OCI-LY3 (cell line): ENCODE results near the gene RBFOX1.

Experiments used
- H2AFZ ChIP-seq: fragments of 200-600, 300-600 bp; shearing (Covaris generic); 2 replicates; pipeline ENCODE4 v1.6.0; 2014; ENCODE audit warnings: antibody characterized with exemption, low read depth, low read length
- H3K27ac ChIP-seq: fragments of 200-600, 300-600 bp; sonication (generic); 2 replicates; pipeline ENCODE4 v1.5.1; 2014; ENCODE audit warnings: mild to moderate bottlenecking, low read length, moderate library complexity, mixed read lengths
- H3K27me3 ChIP-seq: fragments of 200-600, 300-600 bp; sonication (generic); 2 replicates; pipeline ENCODE4 v1.6.1; 2014; ENCODE audit warnings: low read depth, low read length, mixed read lengths
- H3K36me3 ChIP-seq: fragments of 200-600, 300-600 bp; sonication (generic); replicated peaks from 2 replicates; pipeline ENCODE3; 2014; ENCODE audit warnings: low read depth, low read length, mixed read lengths
- H3K4me1 ChIP-seq: fragments of 300-600, 200-600 bp; sonication (generic); 2 replicates; pipeline ENCODE4 v1.6.1; 2014; ENCODE audit warnings: low read length, mixed read lengths
- H3K4me2 ChIP-seq: fragments of 200-600, 300-600 bp; sonication (generic); 2 replicates; pipeline ENCODE4 v1.6.1; 2014; ENCODE audit warnings: low read length, mixed read lengths
- H3K4me3 ChIP-seq: fragments of 300-600, 200-600 bp; sonication (generic); 2 replicates; pipeline ENCODE4 v1.5.1; 2014; ENCODE audit warnings: antibody characterized with exemption, mild to moderate bottlenecking, low read length, moderate library complexity
- H3K79me2 ChIP-seq: fragments of 300-600, 200-600 bp; shearing (Covaris generic); 2 replicates; pipeline ENCODE4 v1.6.1; 2014; ENCODE audit warnings: mild to moderate bottlenecking, low read length, mixed read lengths
- H3K9ac ChIP-seq: fragments of 300-600, 200-600 bp; shearing (Covaris generic); 2 replicates; pipeline ENCODE4 v1.6.0; 2014; ENCODE audit warnings: mild to moderate bottlenecking, low read length, moderate library complexity
- H3K9me3 ChIP-seq: fragments of 200-600, 300-600 bp; shearing (Covaris generic); 2 replicates; pipeline ENCODE4 v1.6.1; 2014; ENCODE audit warnings: low read length, mixed read lengths; ENCODE audit not compliant: insufficient read depth
- H4K20me1 ChIP-seq: fragments of 200-600, 300-600 bp; sonication (generic); 2 replicates; pipeline ENCODE4 v1.6.1; 2016; ENCODE audit warnings: low read length, mixed read lengths; ENCODE audit not compliant: insufficient read depth
- CTCF ChIP-seq: fragments of 200-600, 300-600 bp; sonication (generic); IDR thresholded peaks from 2 replicates; pipeline ENCODE4 v1.5.1; 2014; ENCODE audit warnings: antibody characterized with exemption, low read length, low read depth
- EZH2phosphoT487 ChIP-seq: fragments of 200-600 bp; shearing (Covaris generic); IDR thresholded peaks from 2 replicates; pipeline ENCODE4 v1.6.1; 2018; ENCODE audit warnings: antibody characterized with exemption, mixed run types, low read depth

The RBFOX1 gene

GRCh38 chr16:7748522-7748921 is 415.9 kb downstream of the RBFOX1 start:
- no peak overlapping the region for H3K9ac ChIP-seq
- TF ChIP-seq EZH2phosphoT487 (no peak), CTCF (no peak)
- H4K20me1 ChIP-seq = no peaks in the 10 kb centered on the region
- H3K4me3 ChIP-seq = no peak overlapping the region
- no peak overlapping the region for H3K27ac ChIP-seq
- H3K4me2 ChIP-seq = no peak overlapping the region
- H2AFZ ChIP-seq = no peak overlapping the region
- H3K79me2 ChIP-seq = no peaks in the 10 kb centered on the region
- H3K36me3 ChIP-seq = no peaks in the 10 kb centered on the region
- H3K4me1 ChIP-seq = no peaks in the 10 kb centered on the region
- H3K27me3 ChIP-seq = peaks cover 10% of the 10 kb centered on the region; the same call in 1 of the 2 replicates
- no peaks in the 10 kb centered on the region for H3K9me3 ChIP-seq

GRCh38 chr16:7755347-7755882 is 422.8 kb downstream of the RBFOX1 start:
- Histone ChIP-seq H3K4me3 (no peak overlapping the region), H3K27me3 (peaks cover 5% of the 10 kb centered on the region; the same call in 1 of the 2 replicates), H3K9me3 (no peaks in the 10 kb centered on the region), H3K4me2 (no peak overlapping the region), H3K4me1 (no peaks in the 10 kb centered on the region), H3K79me2 (no peaks in the 10 kb centered on the region), H2AFZ (no peak overlapping the region), H4K20me1 (no peaks in the 10 kb centered on the region), H3K36me3 (no peaks in the 10 kb centered on the region), H3K27ac (no peak overlapping the region), H3K9ac (no peak overlapping the region)
- TF ChIP-seq EZH2phosphoT487 (no peak), CTCF (no peak)
